Measurements from ENCODE around the gene ATP2B3. TPM values are rescaled to one million over a fixed set of nuclear protein-coding genes. Genes with fewer than 3 reads are reported as not detected.

The ATP2B3 gene
- total RNA-seq, 2 donors from 2014 or later, result 0.85 TPM; not detected in 1

DNA sequence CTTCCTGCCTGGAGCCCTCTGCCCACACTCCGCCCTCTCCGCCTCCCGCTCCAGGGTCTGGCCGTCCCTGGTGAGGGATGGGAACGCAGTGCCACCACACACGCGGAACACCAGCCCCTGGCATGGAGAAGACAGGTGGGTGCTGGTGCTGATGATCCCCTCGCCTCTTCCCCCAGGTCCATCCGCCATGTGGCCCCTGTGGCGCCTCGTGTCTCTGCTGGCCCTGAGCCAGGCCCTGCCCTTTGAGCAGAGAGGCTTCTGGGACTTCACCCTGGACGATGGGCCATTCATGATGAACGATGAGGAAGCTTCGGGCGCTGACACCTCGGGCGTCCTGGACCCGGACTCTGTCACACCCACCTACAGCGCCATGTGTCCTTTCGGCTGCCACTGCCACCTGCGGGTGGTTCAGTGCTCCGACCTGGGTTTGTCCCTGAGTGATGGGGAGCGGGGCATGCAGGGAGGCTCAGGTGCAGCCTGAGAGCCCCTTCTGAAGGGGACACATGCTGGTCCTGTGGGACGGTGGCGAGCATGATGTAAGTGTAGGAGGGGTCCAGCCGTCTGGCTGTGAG is 12.9 kb upstream of the ATP2B3 start:
- intact Hi-C loops (cut with DNase I), result loop anchor here (10.0 kb wide), 2 partner anchors 470 to 540 kb away; no protein-coding TSS in a partner anchor
- Histone ChIP-seq H3K36me3 (no peaks in the 10 kb centered on the region), H3K4me1 (replicated peaks) (no peaks in the 10 kb centered on the region), H3K4me3 (no peak overlapping the region), H3K9me3 (no peaks in the 10 kb centered on the region), H3K27ac (no peak overlapping the region), H3K27me3 (replicated peaks; ENCODE audit: insufficient read depth) (no peaks in the 10 kb centered on the region)
- TF ChIP-seq, protein P1, sequence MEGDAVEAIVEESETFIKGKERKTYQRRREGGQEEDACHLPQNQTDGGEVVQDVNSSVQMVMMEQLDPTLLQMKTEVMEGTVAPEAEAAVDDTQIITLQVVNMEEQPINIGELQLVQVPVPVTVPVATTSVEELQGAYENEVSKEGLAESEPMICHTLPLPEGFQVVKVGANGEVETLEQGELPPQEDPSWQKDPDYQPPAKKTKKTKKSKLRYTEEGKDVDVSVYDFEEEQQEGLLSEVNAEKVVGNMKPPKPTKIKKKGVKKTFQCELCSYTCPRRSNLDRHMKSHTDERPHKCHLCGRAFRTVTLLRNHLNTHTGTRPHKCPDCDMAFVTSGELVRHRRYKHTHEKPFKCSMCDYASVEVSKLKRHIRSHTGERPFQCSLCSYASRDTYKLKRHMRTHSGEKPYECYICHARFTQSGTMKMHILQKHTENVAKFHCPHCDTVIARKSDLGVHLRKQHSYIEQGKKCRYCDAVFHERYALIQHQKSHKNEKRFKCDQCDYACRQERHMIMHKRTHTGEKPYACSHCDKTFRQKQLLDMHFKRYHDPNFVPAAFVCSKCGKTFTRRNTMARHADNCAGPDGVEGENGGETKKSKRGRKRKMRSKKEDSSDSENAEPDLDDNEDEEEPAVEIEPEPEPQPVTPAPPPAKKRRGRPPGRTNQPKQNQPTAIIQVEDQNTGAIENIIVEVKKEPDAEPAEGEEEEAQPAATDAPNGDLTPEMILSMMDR (IDR thresholded peaks at IDR 0.05), result no peak
- no peak for TF ChIP-seq POLR2A (IDR thresholded peaks at IDR 0.05)
- TF ChIP-seq POLR2AphosphoS5 (IDR thresholded peaks at IDR 0.05), result no peak
- WGBS, result 70% methylated on average over 2 of the region's 26 CpGs
- DNase-seq (ENCODE audit: low spot score), result no peak

DNA sequence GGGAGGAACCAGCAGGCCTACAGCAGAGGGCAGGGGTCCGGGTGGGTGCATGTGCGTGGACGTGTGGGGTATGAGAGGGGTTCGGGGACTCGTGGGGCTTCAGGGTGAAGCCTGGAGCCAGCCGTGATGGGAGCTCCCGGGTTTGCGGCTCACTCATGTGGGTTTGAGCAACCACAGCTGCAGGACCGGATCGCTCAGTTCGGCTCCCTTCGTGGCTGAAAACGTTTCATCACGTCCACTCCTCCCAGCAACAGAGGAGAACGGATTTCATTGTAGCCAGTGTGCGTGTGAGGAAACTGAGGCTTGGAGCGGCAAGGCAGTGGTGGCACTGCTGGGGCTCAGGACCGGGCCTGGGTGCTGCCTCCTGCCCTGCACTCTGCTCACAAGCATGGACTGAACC is 12.1 kb upstream of the ATP2B3 start:
- WGBS, result 85% methylated on average over 8 of the region's 18 CpGs
- no peaks in the 10 kb centered on the region for H3K9me3 ChIP-seq
- no peaks in the 10 kb centered on the region for H3K36me3 ChIP-seq
- DNase-seq (ENCODE audit: low spot score), result no peak
- H3K4me3 ChIP-seq, result no peak overlapping the region
- no peak overlapping the region for H3K27ac ChIP-seq
- H3K27me3 ChIP-seq (replicated peaks; ENCODE audit: insufficient read depth), result no peaks in the 10 kb centered on the region
- intact Hi-C loops (cut with DNase I), result loop anchor here (10.0 kb wide), 2 partner anchors 471 to 541 kb away; no protein-coding TSS in a partner anchor
- TF ChIP-seq POLR2AphosphoS5 (IDR thresholded peaks at IDR 0.05) (no peak), POLR2A (IDR thresholded peaks at IDR 0.05) (no peak)
- TF ChIP-seq, protein P1 (IDR thresholded peaks at IDR 0.05), result no peak
- H3K4me1 ChIP-seq (replicated peaks), result no peaks in the 10 kb centered on the region

DNA sequence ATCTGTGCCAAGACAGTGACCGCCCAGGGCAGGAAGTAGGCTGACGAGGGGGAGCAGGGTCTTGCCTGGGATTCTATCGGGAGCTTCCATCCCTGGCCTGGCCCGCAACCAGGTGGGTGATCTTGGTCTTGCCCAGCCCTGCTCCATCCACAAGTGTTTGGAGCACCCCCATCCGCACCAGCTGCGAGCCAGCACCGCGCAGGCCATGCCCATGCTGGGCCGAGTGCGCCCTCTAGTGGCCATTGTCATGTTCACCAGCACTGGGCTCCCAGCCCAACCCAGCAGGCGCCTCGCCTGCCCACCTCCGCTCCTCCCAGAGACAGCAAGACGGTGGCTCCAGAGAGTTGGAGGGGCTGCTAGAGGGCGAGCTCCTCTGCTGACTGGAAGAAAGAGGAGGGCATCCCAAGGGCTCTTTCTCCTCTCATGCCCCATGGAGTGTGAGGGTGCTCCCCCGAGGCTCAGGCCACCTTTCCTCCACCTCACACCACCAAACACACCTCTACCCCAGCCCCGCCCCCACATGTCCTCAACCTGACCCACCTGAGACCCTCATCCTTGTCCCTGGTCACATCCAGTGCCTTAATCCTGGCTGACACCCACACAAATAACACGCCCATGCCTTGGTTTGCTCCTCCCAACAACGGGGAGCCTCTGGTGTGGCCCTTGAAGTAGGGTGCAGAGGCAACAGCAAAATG is 9.8 kb upstream of the ATP2B3 start:
- Histone ChIP-seq H3K36me3 (no peaks in the 10 kb centered on the region), H3K9me3 (no peaks in the 10 kb centered on the region), H3K27me3 (replicated peaks; ENCODE audit: insufficient read depth) (no peaks in the 10 kb centered on the region), H3K4me3 (no peak overlapping the region), H3K4me1 (replicated peaks) (no peaks in the 10 kb centered on the region), H3K27ac (no peak overlapping the region)
- TF ChIP-seq, protein P1 (IDR thresholded peaks at IDR 0.05), result peak; percentile 42 to 86 (median 75)
- TF ChIP-seq POLR2AphosphoS5 (IDR thresholded peaks at IDR 0.05), result no peak
- WGBS, result 24% methylated on average over 6 of the region's 19 CpGs
- peak; percentile 58 for DNase-seq (ENCODE audit: low spot score)
- intact Hi-C loops (cut with DNase I), result loop anchor here (10.0 kb wide), 2 partner anchors 473 to 543 kb away; no protein-coding TSS in a partner anchor

DNA sequence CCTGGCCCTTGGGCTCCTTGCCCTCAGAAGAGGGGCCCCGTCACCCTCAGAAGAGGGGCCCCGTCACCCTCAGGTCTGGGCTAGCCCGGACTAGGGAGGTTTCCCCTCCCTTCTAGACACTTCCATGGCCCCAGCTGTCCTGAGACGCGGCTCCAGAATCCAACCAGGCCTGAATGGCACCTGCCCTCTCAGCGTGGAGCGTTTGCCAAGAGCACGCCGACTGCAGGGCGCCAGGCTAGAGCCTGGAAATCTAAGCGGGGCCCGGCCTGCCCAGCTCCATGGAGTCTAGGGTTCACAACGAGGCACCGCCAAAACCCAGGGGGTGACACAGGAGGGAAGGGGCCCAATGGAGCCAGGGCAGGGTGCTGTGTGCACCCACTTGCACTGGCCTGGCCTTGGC is 7.8 kb upstream of the ATP2B3 start:
- WGBS, result 50% methylated on average over 2 of the region's 14 CpGs
- Histone ChIP-seq H3K4me3 (no peak overlapping the region), H3K4me1 (replicated peaks) (no peaks in the 10 kb centered on the region), H3K27ac (no peak overlapping the region), H3K36me3 (no peaks in the 10 kb centered on the region), H3K9me3 (no peaks in the 10 kb centered on the region), H3K27me3 (replicated peaks; ENCODE audit: insufficient read depth) (no peaks in the 10 kb centered on the region)
- intact Hi-C loops (cut with DNase I), result loop anchor here (10.0 kb wide), 2 partner anchors 475 to 545 kb away; no protein-coding TSS in a partner anchor
- TF ChIP-seq, protein P1 (IDR thresholded peaks at IDR 0.05), result no peak
- TF ChIP-seq POLR2A (IDR thresholded peaks at IDR 0.05), result no peak
- no peak for TF ChIP-seq POLR2AphosphoS5 (IDR thresholded peaks at IDR 0.05)
- DNase-seq (ENCODE audit: low spot score), result no peak
